Right lobe of liver (tissue), 4 donors: ENCODE results near the gene KCNJ2.

Source experiments
- POLR2A ChIP-seq: fragments of 450-650 bp; IDR thresholded peaks from one replicate; pipeline ENCODE4 v1.6.1; 2017; ENCODE audit warnings: antibody characterized with exemption, mild to moderate bottlenecking
- TF ChIP-seq, protein P1 (sequence below), 4 donors: fragments of 200-600 bp in 3 of 4; fragments of 450-650 bp in 1 of 4; IDR thresholded peaks; one replicate each; pipeline versions ENCODE4 v1.5.1 to v1.8.0; 2016 to 2022; ENCODE audit warnings: antibody characterized with exemption in 4 of 4, mild to moderate bottlenecking in 2 of 4
- donor health status: DM: no; HTN: no; CAD: no.
- donor health status: DM: no; HTN: no; CAD: no.
- donor health status: DM: no; HTN: yes; CAD: no.

DNA sequence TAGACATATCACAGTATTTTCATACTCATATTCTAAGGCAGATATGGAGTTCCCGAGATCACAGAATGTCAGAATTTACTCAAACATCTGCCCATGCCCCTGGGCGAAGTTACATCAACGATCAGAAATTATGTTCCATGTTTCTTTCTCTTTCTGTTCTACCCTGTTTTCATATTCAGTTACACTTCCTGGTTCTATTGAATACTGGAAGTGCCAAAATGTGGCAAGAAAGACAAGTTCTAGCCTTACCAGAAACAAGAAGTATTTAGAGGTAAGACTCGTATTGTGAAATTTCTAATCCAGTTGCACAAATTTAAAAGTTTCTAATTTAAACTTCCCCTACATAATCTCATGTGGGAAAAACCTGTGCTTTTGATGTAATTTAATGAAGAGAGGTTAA is 36.1 kb downstream of the KCNJ2 start:
- TF ChIP-seq, protein P1, sequence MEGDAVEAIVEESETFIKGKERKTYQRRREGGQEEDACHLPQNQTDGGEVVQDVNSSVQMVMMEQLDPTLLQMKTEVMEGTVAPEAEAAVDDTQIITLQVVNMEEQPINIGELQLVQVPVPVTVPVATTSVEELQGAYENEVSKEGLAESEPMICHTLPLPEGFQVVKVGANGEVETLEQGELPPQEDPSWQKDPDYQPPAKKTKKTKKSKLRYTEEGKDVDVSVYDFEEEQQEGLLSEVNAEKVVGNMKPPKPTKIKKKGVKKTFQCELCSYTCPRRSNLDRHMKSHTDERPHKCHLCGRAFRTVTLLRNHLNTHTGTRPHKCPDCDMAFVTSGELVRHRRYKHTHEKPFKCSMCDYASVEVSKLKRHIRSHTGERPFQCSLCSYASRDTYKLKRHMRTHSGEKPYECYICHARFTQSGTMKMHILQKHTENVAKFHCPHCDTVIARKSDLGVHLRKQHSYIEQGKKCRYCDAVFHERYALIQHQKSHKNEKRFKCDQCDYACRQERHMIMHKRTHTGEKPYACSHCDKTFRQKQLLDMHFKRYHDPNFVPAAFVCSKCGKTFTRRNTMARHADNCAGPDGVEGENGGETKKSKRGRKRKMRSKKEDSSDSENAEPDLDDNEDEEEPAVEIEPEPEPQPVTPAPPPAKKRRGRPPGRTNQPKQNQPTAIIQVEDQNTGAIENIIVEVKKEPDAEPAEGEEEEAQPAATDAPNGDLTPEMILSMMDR (IDR thresholded peaks at IDR 0.05) = no peak
- no peak for TF ChIP-seq POLR2A
